ENCODE measurements around the gene DNAH10.

DNAH10 gene

GRCh38 chr12:123902821-123903220 is 140.7 kb downstream of the DNAH10 start:
- no peak overlapping the region for H3K9ac ChIP-seq (ENCODE audit: insufficient read length, low read depth)
- H3K4me1 ChIP-seq (ENCODE audit: insufficient read depth, insufficient read length) = peaks cover 9% of the 10 kb centered on the region
- H3K4me3 ChIP-seq (ENCODE audit: insufficient read length, low read depth) = no peak overlapping the region
- no peaks in the 10 kb centered on the region for H3K36me3 ChIP-seq (ENCODE audit: insufficient read depth, insufficient read length, low read length)
- H3K9me3 ChIP-seq (ENCODE audit: insufficient read depth, low read length) = peaks cover 6% of the 10 kb centered on the region; the same call in 1 of the 2 replicates
- TF ChIP-seq ZNF274 (IDR thresholded peaks at IDR 0.05; ENCODE audit: low read depth, low read length) (no peak), SUZ12 (IDR thresholded peaks at IDR 0.05; ENCODE audit: extremely low read depth, insufficient read depth, insufficient read length) (no peak), YY1 (IDR thresholded peaks at IDR 0.05; ENCODE audit: insufficient read depth, insufficient read length) (no peak)
- H3K27me3 ChIP-seq (ENCODE audit: insufficient read depth, insufficient read length) = peaks cover 13% of the 10 kb centered on the region
- DNase-seq (ENCODE audit: low read depth, low spot score) = no peak

- no peak for DNase-seq (ENCODE audit: low read depth, low spot score)
- H3K4me1 ChIP-seq (ENCODE audit: insufficient read depth, insufficient read length) = peaks cover 13% of the 10 kb centered on the region
- no peaks in the 10 kb centered on the region for H3K36me3 ChIP-seq (ENCODE audit: insufficient read depth, insufficient read length, low read length)
- H3K4me3 ChIP-seq (ENCODE audit: insufficient read length, low read depth) = no peak overlapping the region
- no peak overlapping the region for H3K9ac ChIP-seq (ENCODE audit: insufficient read length, low read depth)
- peaks cover 6% of the 10 kb centered on the region; the same call in 1 of the 2 replicates for H3K9me3 ChIP-seq (ENCODE audit: insufficient read depth, low read length)
- peaks cover 13% of the 10 kb centered on the region for H3K27me3 ChIP-seq (ENCODE audit: insufficient read depth, insufficient read length)
- TF ChIP-seq SUZ12 (IDR thresholded peaks at IDR 0.05; ENCODE audit: extremely low read depth, insufficient read depth, insufficient read length) = no peak
- TF ChIP-seq YY1 (IDR thresholded peaks at IDR 0.05; ENCODE audit: insufficient read depth, insufficient read length) = no peak
- TF ChIP-seq ZNF274 (IDR thresholded peaks at IDR 0.05; ENCODE audit: low read depth, low read length) = no peak
Observed at GRCh38 chr12:123903301-123904065, 141.4 kb downstream of the DNAH10 start.

DNA sequence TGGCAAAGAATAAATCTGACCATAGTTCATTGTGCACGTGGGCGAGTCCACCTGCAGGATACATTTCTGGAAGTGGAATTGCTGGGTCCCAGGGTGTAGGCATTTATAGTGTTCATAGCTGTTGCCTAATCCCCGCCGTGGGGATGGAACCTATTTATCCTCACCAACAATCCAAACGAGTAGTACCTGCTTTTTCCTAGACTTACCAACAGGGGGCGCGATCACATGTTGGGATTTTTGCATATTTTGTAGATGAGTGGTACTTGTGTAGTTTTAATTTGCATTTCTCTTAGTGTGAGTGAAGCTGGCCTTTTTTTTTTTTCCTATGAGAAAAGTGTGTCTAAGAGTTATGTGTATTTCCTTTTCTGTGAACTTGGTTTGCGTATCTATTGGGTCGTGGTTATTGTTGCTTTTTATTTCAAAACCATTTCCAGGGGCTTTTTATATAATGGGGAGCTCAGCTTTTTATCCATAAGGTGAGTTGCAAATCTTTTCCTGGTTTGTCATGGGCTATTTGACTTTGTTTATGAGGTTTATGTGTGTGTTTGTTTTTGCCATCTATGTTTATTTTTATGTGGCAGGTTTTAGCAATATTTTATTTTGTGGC is 143.3 kb downstream of the DNAH10 start:
- H3K4me1 ChIP-seq (ENCODE audit: insufficient read depth, insufficient read length) = peaks cover 13% of the 10 kb centered on the region
- H3K27me3 ChIP-seq (ENCODE audit: insufficient read depth, insufficient read length) = peaks cover 10% of the 10 kb centered on the region
- no peak for TF ChIP-seq ZNF274 (IDR thresholded peaks at IDR 0.05; ENCODE audit: low read depth, low read length)
- TF ChIP-seq SUZ12 (IDR thresholded peaks at IDR 0.05; ENCODE audit: extremely low read depth, insufficient read depth, insufficient read length) = no peak
- no peak for TF ChIP-seq YY1 (IDR thresholded peaks at IDR 0.05; ENCODE audit: insufficient read depth, insufficient read length)
- H3K36me3 ChIP-seq (ENCODE audit: insufficient read depth, insufficient read length, low read length) = no peaks in the 10 kb centered on the region
- peak; percentile 51 for DNase-seq (ENCODE audit: low read depth, low spot score)
- no peak overlapping the region for H3K4me3 ChIP-seq (ENCODE audit: insufficient read length, low read depth)
- H3K9ac ChIP-seq (ENCODE audit: insufficient read length, low read depth) = no peak overlapping the region
- no peaks in the 10 kb centered on the region for H3K9me3 ChIP-seq (ENCODE audit: insufficient read depth, low read length)

DNA sequence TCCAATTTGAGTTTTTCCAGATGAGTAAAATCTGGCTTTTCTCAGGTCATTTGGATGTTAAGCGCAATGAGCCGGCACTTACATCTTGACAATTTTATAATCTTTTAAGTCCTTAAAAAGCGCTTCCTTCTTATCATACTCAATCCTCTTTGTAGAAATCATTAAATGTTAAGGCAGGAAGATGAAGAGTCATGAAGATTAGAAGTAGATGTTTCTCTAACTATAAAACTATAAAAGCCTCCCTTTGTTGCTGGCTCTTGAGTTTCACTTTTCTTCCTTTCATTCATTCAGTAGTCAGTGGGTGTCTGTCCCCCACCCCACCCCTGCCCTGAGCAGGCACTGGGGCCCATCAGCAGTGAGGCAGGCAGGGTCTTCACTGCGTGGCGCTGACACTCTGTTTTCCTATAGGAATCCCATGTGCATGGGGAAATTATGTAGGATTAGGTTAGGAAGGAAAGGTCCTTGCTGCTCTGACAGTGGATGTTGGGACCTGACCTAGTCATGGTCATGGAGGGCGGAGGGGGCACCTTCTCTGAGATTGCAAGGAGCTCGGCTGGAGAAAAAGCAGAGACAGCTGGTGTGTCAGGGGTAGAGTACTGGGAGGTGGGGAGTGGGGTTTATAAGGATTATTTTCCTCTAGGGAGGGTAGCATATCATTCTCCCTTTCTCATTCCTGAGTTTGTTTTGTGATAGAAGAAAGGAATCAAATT is 144.8 kb downstream of the DNAH10 start:
- DNase-seq (ENCODE audit: low read depth, low spot score) = no peak
- Histone ChIP-seq H3K9ac (ENCODE audit: insufficient read length, low read depth) (no peak overlapping the region), H3K4me3 (ENCODE audit: insufficient read length, low read depth) (no peak overlapping the region), H3K9me3 (ENCODE audit: insufficient read depth, low read length) (no peaks in the 10 kb centered on the region), H3K27me3 (ENCODE audit: insufficient read depth, insufficient read length) (peaks cover 10% of the 10 kb centered on the region), H3K4me1 (ENCODE audit: insufficient read depth, insufficient read length) (peaks cover 8% of the 10 kb centered on the region), H3K36me3 (ENCODE audit: insufficient read depth, insufficient read length, low read length) (no peaks in the 10 kb centered on the region)
- no peak for TF ChIP-seq ZNF274 (IDR thresholded peaks at IDR 0.05; ENCODE audit: low read depth, low read length)
- no peak for TF ChIP-seq YY1 (IDR thresholded peaks at IDR 0.05; ENCODE audit: insufficient read depth, insufficient read length)
- TF ChIP-seq SUZ12 (IDR thresholded peaks at IDR 0.05; ENCODE audit: extremely low read depth, insufficient read depth, insufficient read length) = no peak

- no peak overlapping the region for H3K4me3 ChIP-seq (ENCODE audit: insufficient read length, low read depth)
- peaks cover 8% of the 10 kb centered on the region for H3K4me1 ChIP-seq (ENCODE audit: insufficient read depth, insufficient read length)
- peak overlapping the region; percentile 52 for H3K9ac ChIP-seq (ENCODE audit: insufficient read length, low read depth)
- no peaks in the 10 kb centered on the region for H3K36me3 ChIP-seq (ENCODE audit: insufficient read depth, insufficient read length, low read length)
- TF ChIP-seq ZNF274 (IDR thresholded peaks at IDR 0.05; ENCODE audit: low read depth, low read length) (no peak), SUZ12 (IDR thresholded peaks at IDR 0.05; ENCODE audit: extremely low read depth, insufficient read depth, insufficient read length) (no peak), YY1 (IDR thresholded peaks at IDR 0.05; ENCODE audit: insufficient read depth, insufficient read length) (no peak)
- peaks cover 5% of the 10 kb centered on the region for H3K27me3 ChIP-seq (ENCODE audit: insufficient read depth, insufficient read length)
- DNase-seq (ENCODE audit: low read depth, low spot score) = no peak
- H3K9me3 ChIP-seq (ENCODE audit: insufficient read depth, low read length) = no peaks in the 10 kb centered on the region
Observed at GRCh38 chr12:123907726-123908476, 145.8 kb downstream of the DNAH10 start.

- Histone ChIP-seq H3K4me3 (ENCODE audit: insufficient read length, low read depth) (no peak overlapping the region), H3K9me3 (ENCODE audit: insufficient read depth, low read length) (no peaks in the 10 kb centered on the region)
Observed at GRCh38 chr12:123908884-123909725, 147.0 kb downstream of the DNAH10 start.

More at GRCh38 chr12:123908884-123909725, 147.0 kb downstream of the DNAH10 start:
- no peak for DNase-seq (ENCODE audit: low read depth, low spot score)
- no peak overlapping the region for H3K9ac ChIP-seq (ENCODE audit: insufficient read length, low read depth)
- no peaks in the 10 kb centered on the region for H3K36me3 ChIP-seq (ENCODE audit: insufficient read depth, insufficient read length, low read length)
- peaks cover 8% of the 10 kb centered on the region for H3K4me1 ChIP-seq (ENCODE audit: insufficient read depth, insufficient read length)
- TF ChIP-seq ZNF274 (IDR thresholded peaks at IDR 0.05; ENCODE audit: low read depth, low read length) (no peak), SUZ12 (IDR thresholded peaks at IDR 0.05; ENCODE audit: extremely low read depth, insufficient read depth, insufficient read length) (no peak), YY1 (IDR thresholded peaks at IDR 0.05; ENCODE audit: insufficient read depth, insufficient read length) (no peak)
- H3K27me3 ChIP-seq (ENCODE audit: insufficient read depth, insufficient read length) = no peaks in the 10 kb centered on the region
